AG04450 (cell line): ENCODE data around the gene BHMT2. TPM values are rescaled to one million over a fixed set of nuclear protein-coding genes. Genes with fewer than 3 reads are reported as not detected.

ENCODE experiments used
- CTCF ChIA-PET: fragments of 300-600, 350-600 bp; formaldehyde crosslinking; extraction: SDS; loops from one replicate; lab custom pipeline; 2022; ENCODE audit warnings: antibody characterized with exemption, inconsistent platforms; lab: Charles Lee
- POLR2A ChIA-PET: fragments of 350-600 bp; formaldehyde crosslinking; extraction: SDS; loops from one replicate; lab custom pipeline; 2021; ENCODE audit warnings: antibody characterized with exemption, inconsistent platforms; lab: Yijun Ruan, JAX
- DNase-seq: peaks from one replicate; pipeline ENCODE4 v3.0.0-alpha.2; 2011; ENCODE audit warnings: low read depth, low spot score
- H3K27ac ChIP-seq: one replicate; pipeline ENCODE4 v1.5.1; 2012; ENCODE audit warnings: low read depth, low read length, control low read depth
- H3K27me3 ChIP-seq: one replicate; pipeline ENCODE4 v1.6.0; 2012; ENCODE audit warnings: low read length; ENCODE audit not compliant: control insufficient read depth, insufficient read depth
- H3K4me3 ChIP-seq: 2 replicates; pipeline ENCODE4 v1.5.1; 2011; ENCODE audit warnings: mild to moderate bottlenecking, low read depth, low read length, control low read depth
- H3K9me3 ChIP-seq: 2 replicates; pipeline ENCODE4 v1.5.1; 2012; ENCODE audit warnings: low read length; ENCODE audit not compliant: control insufficient read depth, insufficient read depth
- polyA plus RNA-seq: library from polyadenylated mRNA; depleted of rRNA; stranded (reverse); fragments of >200 nt; gene quantifications from 2 replicates; pipeline ENCODE4 v1.2.3, GENCODE V29; 2011
- TF ChIP-seq, protein P1 (sequence below): IDR thresholded peaks from 2 replicates; pipeline ENCODE4 v1.5.1; 2011; ENCODE audit warnings: low read depth, low read length, control low read depth, inconsistent platforms

Gene BHMT2
- polyA plus RNA-seq, 1 experiment = 9.6 TPM

- ChIA-PET POLR2A (no interaction called here), CTCF (interaction anchor here (0.8 to 1.0 kb wide), 2 partner anchors 55 to 57 kb away, joined by 3 to 4 read pairs; no protein-coding TSS in a partner anchor)
- H3K4me3 ChIP-seq = no peak overlapping the region
- TF ChIP-seq, protein P1, sequence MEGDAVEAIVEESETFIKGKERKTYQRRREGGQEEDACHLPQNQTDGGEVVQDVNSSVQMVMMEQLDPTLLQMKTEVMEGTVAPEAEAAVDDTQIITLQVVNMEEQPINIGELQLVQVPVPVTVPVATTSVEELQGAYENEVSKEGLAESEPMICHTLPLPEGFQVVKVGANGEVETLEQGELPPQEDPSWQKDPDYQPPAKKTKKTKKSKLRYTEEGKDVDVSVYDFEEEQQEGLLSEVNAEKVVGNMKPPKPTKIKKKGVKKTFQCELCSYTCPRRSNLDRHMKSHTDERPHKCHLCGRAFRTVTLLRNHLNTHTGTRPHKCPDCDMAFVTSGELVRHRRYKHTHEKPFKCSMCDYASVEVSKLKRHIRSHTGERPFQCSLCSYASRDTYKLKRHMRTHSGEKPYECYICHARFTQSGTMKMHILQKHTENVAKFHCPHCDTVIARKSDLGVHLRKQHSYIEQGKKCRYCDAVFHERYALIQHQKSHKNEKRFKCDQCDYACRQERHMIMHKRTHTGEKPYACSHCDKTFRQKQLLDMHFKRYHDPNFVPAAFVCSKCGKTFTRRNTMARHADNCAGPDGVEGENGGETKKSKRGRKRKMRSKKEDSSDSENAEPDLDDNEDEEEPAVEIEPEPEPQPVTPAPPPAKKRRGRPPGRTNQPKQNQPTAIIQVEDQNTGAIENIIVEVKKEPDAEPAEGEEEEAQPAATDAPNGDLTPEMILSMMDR = no peak
- no peak for DNase-seq
- H3K27me3 ChIP-seq = no peaks in the 10 kb centered on the region
- H3K27ac ChIP-seq = no peak overlapping the region
- peaks cover 12% of the 10 kb centered on the region; the same call in 1 of the 2 replicates for H3K9me3 ChIP-seq
These were observed 8.3 kb downstream of the BHMT2 start for GRCh38 chr5:79077680-79078365.

GRCh38 chr5:79080804-79081203 lies 11.2 kb downstream of the BHMT2 start:
- CTCF ChIA-PET = interaction anchor here (0.8 to 2.6 kb wide), 2 partner anchors 53 to 56 kb away, joined by 5 to 7 read pairs; no protein-coding TSS in a partner anchor

DNA sequence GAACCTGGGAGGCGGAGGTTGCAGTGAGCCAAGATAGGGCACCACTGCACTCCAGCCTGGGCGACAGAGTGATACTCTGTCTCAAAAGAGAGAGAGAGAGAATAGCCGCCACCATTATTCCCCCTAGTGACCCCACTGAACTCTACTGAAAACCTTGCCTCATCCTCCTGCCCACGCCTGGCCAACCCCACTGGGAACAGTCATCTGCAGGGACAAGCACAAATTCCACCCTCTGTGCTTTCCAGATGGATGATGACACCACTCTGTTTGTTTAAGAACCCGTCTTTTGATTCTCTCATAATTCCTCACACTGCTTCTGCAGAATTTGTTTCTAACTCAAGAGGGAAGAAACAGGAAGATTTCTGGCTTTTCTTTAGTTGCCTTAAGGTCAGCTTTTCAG lies 12.2 kb downstream of the BHMT2 start:
- no peak for DNase-seq
- Histone ChIP-seq H3K9me3 (no peaks in the 10 kb centered on the region), H3K27ac (no peak overlapping the region), H3K4me3 (no peak overlapping the region), H3K27me3 (no peaks in the 10 kb centered on the region)
- TF ChIP-seq, protein P1 = no peak
- ChIA-PET CTCF (interaction anchor here (0.5 to 2.6 kb wide), 2 partner anchors 52 to 377 kb away, joined by 3 to 7 read pairs; no protein-coding TSS in a partner anchor), POLR2A (no interaction called here)

More at GRCh38 chr5:79080804-79081203, 11.2 kb downstream of the BHMT2 start:
- POLR2A ChIA-PET = no interaction called here
- Histone ChIP-seq H3K9me3 (no peaks in the 10 kb centered on the region; the same call in 1 of the 2 replicates), H3K27ac (no peak overlapping the region), H3K27me3 (no peaks in the 10 kb centered on the region), H3K4me3 (no peak overlapping the region)
- DNase-seq = no peak
- TF ChIP-seq, protein P1 = no peak

GRCh38 chr5:79086116-79086515 lies 16.5 kb downstream of the BHMT2 start:
- DNase-seq = no peak
- H3K27ac ChIP-seq = no peak overlapping the region
- POLR2A ChIA-PET = no interaction called here
- no peak overlapping the region for H3K4me3 ChIP-seq
- TF ChIP-seq, protein P1 = no peak
- H3K27me3 ChIP-seq = no peaks in the 10 kb centered on the region
- CTCF ChIA-PET = interaction anchor here (0.7 to 1.2 kb wide), 2 partner anchors 47 to 61 kb away, joined by 3 read pairs; no protein-coding TSS in a partner anchor
- H3K9me3 ChIP-seq = no peaks in the 10 kb centered on the region

GRCh38 chr5:79088507-79088906 lies 18.9 kb downstream of the BHMT2 start:
- Histone ChIP-seq H3K27me3 (no peaks in the 10 kb centered on the region), H3K4me3 (no peak overlapping the region), H3K27ac (no peak overlapping the region), H3K9me3 (no peaks in the 10 kb centered on the region)
- CTCF ChIA-PET = interaction anchor here (1.2 to 1.4 kb wide), 2 partner anchors 45 to 64 kb away, joined by 4 to 5 read pairs; no protein-coding TSS in a partner anchor
- TF ChIP-seq, protein P1 = no peak
- POLR2A ChIA-PET = no interaction called here
- no peak for DNase-seq
